Pancreas (tissue), 10 donors: Measurements from ENCODE around the gene PDGFRB. TPM values are rescaled to one million over a fixed set of nuclear protein-coding genes. Genes with fewer than 3 reads are reported as not detected.

Experiments
- ATAC-seq, 4 donors: fragments of 200-7000 bp; cut with Tn5 transposase; one replicate each; pipeline versions ENCODE4 v1.8.0 to v1.9.1; 2020; ENCODE audit warnings: mild to moderate bottlenecking in 4 of 4, moderate library complexity in 4 of 4
- DNase-seq, 6 donors: peaks; one replicate each; pipeline ENCODE4 v3.0.0-alpha.2; 2020
- FAIRE-seq: peaks from 2 replicates; lab custom pipeline; 2012; peaks lifted over from hg19 to GRCh38; lab: Jason Lieb, UNC
- H3K27ac ChIP-seq, 4 donors: fragments of 200-600 bp; sonication (generic); 1 replicate in 3 of 4; 2 replicates in 1 of 4; pipeline versions ENCODE4 v1.5.0 to v1.8.0; 2020
- H3K27me3 ChIP-seq, 4 donors: fragments of 200-600 bp; one replicate each; pipeline ENCODE4 v1.8.0; 2021
- H3K36me3 ChIP-seq, 3 donors: fragments of 200-600 bp; sonication (generic) in 1 of 3; one replicate each; pipeline versions ENCODE4 v1.5.0 to v1.8.0; 2020 to 2021
- H3K4me1 ChIP-seq, 3 donors: fragments of 200-600 bp; one replicate each; pipeline ENCODE4 v1.8.0; 2021
- H3K4me3 ChIP-seq, 4 donors: fragments of 200-600 bp; sonication (generic) in 2 of 4; one replicate each; pipeline versions ENCODE4 v1.5.0 to v1.8.0; 2020 to 2021
- H3K9me3 ChIP-seq, 4 donors: fragments of 200-600 bp; one replicate each; pipeline ENCODE4 v1.8.0; 2021
- WGBS, 2 donors: extraction: QIAGEN DNeasy Blood & Tissue Kit; methylation state at CpG; one replicate each; pipeline ENCODE4 v1.1.7; 2013; 5-methylcytosine and 5-hydroxymethylcytosine counted together
- intact Hi-C, 3 donors: fragments of 100-400 bp; cut with DNase I; formaldehyde crosslinking; loops; one replicate each; pipeline versions ENCODE4 v1.11.1 to v1.14.2; 2022
- polyA plus RNA-seq, 2 donors: library from polyadenylated mRNA; stranded (reverse); fragments of 200-250 nt; gene quantifications; one replicate each; pipeline ENCODE4 v1.2.3, GENCODE V29; 2013
- total RNA-seq, 6 donors: library from RNA; stranded (reverse); fragmentation: NEBNext Ultra II Directional in 4 of 6; extraction: Animal tissue kit (Norgen Biotek cat#: 25700) in 4 of 6; gene quantifications; one replicate each; pipeline versions ENCODE4 v1.2.1 to v1.2.4, GENCODE V29; 2021 to 2023
- TF ChIP-seq, protein P1 (sequence below), 4 donors: fragments of 200-600 bp; sonication (generic) in 3 of 4; IDR thresholded peaks; one replicate each; pipeline versions ENCODE4 v1.5.0 to v1.8.0; 2021; ENCODE audit warnings: antibody characterized with exemption in 4 of 4
- donor health status: healthy with polysubstance abuse.
- donor health status: DM: no; HTN: no; CAD: no; lungs with moderate emphysema.
- donor health status: DM: no; HTN: no; CAD: no.
- donor health status: control.
- donor health status: control.
- donor health status: Bipolar disorder and iron deficiency.
- donor health status: DM: yes; HTN: yes; CAD: no.
- donor health status: DM: no; HTN: no; CAD: no.
- donor health status: DM: no; HTN: no; CAD: no.
- donor health status: DM: yes; HTN: yes; CAD: no.

Gene PDGFRB
- total and polyA plus RNA-seq, 8 donors = 7.2 to 48.6 (median 14.5) TPM

DNA sequence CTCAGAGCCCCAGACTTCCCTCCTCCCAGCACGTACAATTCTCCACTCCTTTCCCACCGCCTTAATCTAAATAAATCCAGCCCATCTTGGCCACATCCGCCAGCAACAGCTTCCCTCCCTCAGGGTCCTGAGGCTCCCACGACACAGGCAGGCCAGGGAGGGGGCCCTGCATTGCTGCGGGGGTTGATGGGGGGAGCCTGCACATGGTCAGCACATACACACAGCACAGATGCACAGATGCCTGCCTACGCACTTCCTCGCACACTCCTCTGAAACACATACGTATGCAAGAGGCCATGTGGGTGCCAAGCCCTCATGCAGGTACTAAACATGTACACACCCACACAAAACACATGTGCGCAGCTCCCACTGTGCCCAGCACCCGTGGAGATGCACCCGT, 14.8 kb downstream of the PDGFRB start:
- FAIRE-seq (no peak), ATAC-seq (no peak), DNase-seq (no peak)
- WGBS, 2 donors = 71 to 79% methylated on average over 11 of the region's 11 CpGs
- Histone ChIP-seq H3K4me3 (no peak overlapping the region), H3K27ac (peak overlapping the region in 1 of 4 donors; percentile 6), H3K9me3 (no peaks in the 10 kb centered on the region), H3K36me3 (no peaks in the 10 kb centered on the region), H3K27me3 (no peaks in the 10 kb centered on the region), H3K4me1 (peaks cover 0 to 9% (median 8%) of the 10 kb centered on the region in 3 donors)
- TF ChIP-seq, protein P1, sequence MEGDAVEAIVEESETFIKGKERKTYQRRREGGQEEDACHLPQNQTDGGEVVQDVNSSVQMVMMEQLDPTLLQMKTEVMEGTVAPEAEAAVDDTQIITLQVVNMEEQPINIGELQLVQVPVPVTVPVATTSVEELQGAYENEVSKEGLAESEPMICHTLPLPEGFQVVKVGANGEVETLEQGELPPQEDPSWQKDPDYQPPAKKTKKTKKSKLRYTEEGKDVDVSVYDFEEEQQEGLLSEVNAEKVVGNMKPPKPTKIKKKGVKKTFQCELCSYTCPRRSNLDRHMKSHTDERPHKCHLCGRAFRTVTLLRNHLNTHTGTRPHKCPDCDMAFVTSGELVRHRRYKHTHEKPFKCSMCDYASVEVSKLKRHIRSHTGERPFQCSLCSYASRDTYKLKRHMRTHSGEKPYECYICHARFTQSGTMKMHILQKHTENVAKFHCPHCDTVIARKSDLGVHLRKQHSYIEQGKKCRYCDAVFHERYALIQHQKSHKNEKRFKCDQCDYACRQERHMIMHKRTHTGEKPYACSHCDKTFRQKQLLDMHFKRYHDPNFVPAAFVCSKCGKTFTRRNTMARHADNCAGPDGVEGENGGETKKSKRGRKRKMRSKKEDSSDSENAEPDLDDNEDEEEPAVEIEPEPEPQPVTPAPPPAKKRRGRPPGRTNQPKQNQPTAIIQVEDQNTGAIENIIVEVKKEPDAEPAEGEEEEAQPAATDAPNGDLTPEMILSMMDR (IDR thresholded peaks at IDR 0.05) = no peak
- intact Hi-C loops = no loop called here

DNA sequence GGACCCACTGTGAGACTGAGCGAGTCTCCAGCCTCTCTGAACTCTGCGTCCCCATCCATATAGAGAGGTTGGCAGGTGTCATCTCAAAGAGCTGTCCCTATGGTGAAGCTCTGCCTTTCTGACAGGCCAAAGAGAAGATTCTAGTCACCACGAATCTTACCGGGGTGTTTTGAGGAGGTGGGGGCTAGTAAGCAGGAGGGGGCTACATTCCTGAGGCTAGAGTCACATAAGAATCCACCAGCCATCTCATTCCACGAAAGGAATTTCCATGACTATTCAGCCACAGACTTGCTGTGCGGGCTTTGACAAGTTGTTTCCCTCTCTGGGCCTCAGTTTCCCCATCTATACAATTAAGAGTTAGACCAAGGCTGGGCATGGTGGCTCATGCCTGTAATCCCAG, 16.3 kb downstream of the PDGFRB start:
- Histone ChIP-seq H3K4me1 (peaks cover 0 to 9% (median 8%) of the 10 kb centered on the region in 3 donors), H3K36me3 (no peaks in the 10 kb centered on the region), H3K9me3 (no peaks in the 10 kb centered on the region), H3K4me3 (no peak overlapping the region), H3K27ac (no peak overlapping the region), H3K27me3 (no peaks in the 10 kb centered on the region)
- ATAC-seq = no peak
- intact Hi-C loops = loop anchor here in 1 of 3 donors (10.0 kb wide), 2 partner anchors 75 to 295 kb away; no protein-coding TSS in a partner anchor
- TF ChIP-seq, protein P1 (IDR thresholded peaks at IDR 0.05) = no peak
- WGBS, 2 donors = 78% methylated on average over 6 of the region's 6 CpGs
- no peak for FAIRE-seq
- no peak for DNase-seq

GRCh38 chr5:150138551-150139265, 16.9 kb downstream of the PDGFRB start:
- DNase-seq = no peak

DNA sequence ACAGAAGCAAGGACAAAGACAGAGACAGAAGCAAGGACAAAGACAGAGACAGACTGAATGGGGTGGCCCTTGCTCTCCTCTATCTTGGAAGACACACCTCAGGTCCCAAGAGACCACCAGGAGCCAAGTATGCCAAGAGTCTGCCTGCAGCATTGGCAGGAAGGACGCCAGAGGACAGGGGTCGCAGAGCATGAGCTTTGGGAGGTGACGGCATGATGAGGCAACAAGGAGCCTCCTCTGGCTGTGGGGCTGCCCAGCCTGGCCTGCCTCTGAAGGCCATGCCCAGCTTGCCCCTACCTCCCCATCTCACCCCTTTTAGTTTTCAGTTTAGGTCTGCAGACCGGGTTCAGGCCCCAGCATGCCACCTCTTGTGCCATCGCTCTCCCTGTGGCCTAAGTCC, 17.6 kb downstream of the PDGFRB start:
- TF ChIP-seq, protein P1 (IDR thresholded peaks at IDR 0.05) = no peak
- Histone ChIP-seq H3K4me1 (peaks cover 0 to 9% (median 8%) of the 10 kb centered on the region in 3 donors), H3K9me3 (no peaks in the 10 kb centered on the region), H3K27me3 (no peaks in the 10 kb centered on the region), H3K27ac (peak overlapping the region in 2 of 4 donors; percentile 9 to 10), H3K36me3 (no peaks in the 10 kb centered on the region), H3K4me3 (no peak overlapping the region)
- ATAC-seq (peak in 1 of 4 donors; percentile 21), DNase-seq (no peak), FAIRE-seq (no peak)
- 79 to 85% methylated on average over 5 of the region's 5 CpGs for WGBS, 2 donors
- intact Hi-C loops = loop anchor here in 1 of 3 donors (10.0 kb wide), 2 partner anchors 77 to 297 kb away; no protein-coding TSS in a partner anchor

More at GRCh38 chr5:150138551-150139265, 16.9 kb downstream of the PDGFRB start:
- peak overlapping the region in 1 of 4 donors; percentile 9 for H3K27ac ChIP-seq
- FAIRE-seq (no peak), ATAC-seq (peak in 3 of 4 donors; percentile 20 to 64 (median 60))
- H3K27me3 ChIP-seq = no peaks in the 10 kb centered on the region
- H3K9me3 ChIP-seq = no peaks in the 10 kb centered on the region
- TF ChIP-seq, protein P1 (IDR thresholded peaks at IDR 0.05) = no peak
- 53 to 55% methylated on average over 10 of the region's 10 CpGs for WGBS, 2 donors
- no peaks in the 10 kb centered on the region for H3K36me3 ChIP-seq
- intact Hi-C loops = loop anchor here in 1 of 3 donors (10.0 kb wide), 2 partner anchors 76 to 296 kb away; no protein-coding TSS in a partner anchor
- H3K4me3 ChIP-seq = no peak overlapping the region
- peaks cover 0 to 9% (median 8%) of the 10 kb centered on the region in 3 donors for H3K4me1 ChIP-seq
